Measurements from ENCODE around the gene IL3RA. TPM values are rescaled to one million over a fixed set of nuclear protein-coding genes. Genes with fewer than 3 reads are reported as not detected.

IL3RA gene
- total RNA-seq, result 59.9 TPM
- long read RNA-seq, transcript IL3RA-201 (12 exons, 1,706 nt), result major isoform, 93 of 171 reads
- long read RNA-seq, partial matches to known transcripts, result 5 of 171 reads
- long read RNA-seq, other reads (novel, unspliced or antisense), result 72 of 171 reads

GRCh38 chrX:1336331-1336943, at the start of gene IL3RA:
TSS of gene IL3RA (plus strand) at chrX:1336785. CDS start at chrX:1341766, 4,981 bp downstream.
- H3K4me1 ChIP-seq, result peaks cover 7% of the 10 kb centered on the region
- H3K4me3 ChIP-seq, result peak within 1 kb of the TSS; percentile 53
- no peak for TF ChIP-seq CTCF (IDR thresholded peaks at IDR 0.05)
- H3K27me3 ChIP-seq (ENCODE audit: low read depth), result no peaks in the 10 kb centered on the region
- no peaks in the 10 kb centered on the region for H3K36me3 ChIP-seq
- ATAC-seq (peak; percentile 61 to 83), DNase-seq (peak; percentile 66)
- intact Hi-C loops (cut with DNase I), result no loop called here
- H3K27ac ChIP-seq, result peak within 1 kb of the TSS; percentile 69
- H3K9me3 ChIP-seq, result no peaks in the 10 kb centered on the region

GRCh38 chrX:1289535-1289934, 47.0 kb upstream of the IL3RA start:
- Histone ChIP-seq H3K4me3 (no peak overlapping the region), H3K36me3 (peaks cover 4% of the 10 kb centered on the region), H3K27ac (no peak overlapping the region), H3K27me3 (ENCODE audit: low read depth) (no peaks in the 10 kb centered on the region), H3K4me1 (no peaks in the 10 kb centered on the region), H3K9me3 (no peaks in the 10 kb centered on the region)
- no peak for ATAC-seq
- no peak for DNase-seq
- intact Hi-C loops (cut with DNase I), result no loop called here
- no peak for TF ChIP-seq CTCF (IDR thresholded peaks at IDR 0.05)

- DNase-seq (no peak), ATAC-seq (no peak)
- Histone ChIP-seq H3K27me3 (ENCODE audit: low read depth) (no peaks in the 10 kb centered on the region), H3K4me1 (no peaks in the 10 kb centered on the region), H3K36me3 (peaks cover 4% of the 10 kb centered on the region), H3K27ac (no peak overlapping the region), H3K9me3 (no peaks in the 10 kb centered on the region), H3K4me3 (no peak overlapping the region)
- intact Hi-C loops (cut with DNase I), result no loop called here
- TF ChIP-seq CTCF (IDR thresholded peaks at IDR 0.05), result no peak
These were observed 45.4 kb upstream of the IL3RA start for GRCh38 chrX:1291110-1291740.

GRCh38 chrX:1292575-1293290, 43.9 kb upstream of the IL3RA start:
- H3K4me1 ChIP-seq, result no peaks in the 10 kb centered on the region
- H3K27me3 ChIP-seq (ENCODE audit: low read depth), result no peaks in the 10 kb centered on the region
- no peak for ATAC-seq
- DNase-seq, result no peak
- no peak overlapping the region for H3K4me3 ChIP-seq
- intact Hi-C loops (cut with DNase I), result no loop called here
- H3K9me3 ChIP-seq, result no peaks in the 10 kb centered on the region
- H3K27ac ChIP-seq, result no peak overlapping the region
- no peak for TF ChIP-seq CTCF (IDR thresholded peaks at IDR 0.05)
- peaks cover 4% of the 10 kb centered on the region for H3K36me3 ChIP-seq

GRCh38 chrX:1294301-1295067, 42.1 kb upstream of the IL3RA start:
- no peaks in the 10 kb centered on the region for H3K9me3 ChIP-seq
- no peaks in the 10 kb centered on the region for H3K4me1 ChIP-seq
- no peak for TF ChIP-seq CTCF (IDR thresholded peaks at IDR 0.05)
- DNase-seq (no peak), ATAC-seq (peak; percentile 23 to 63)
- no peaks in the 10 kb centered on the region for H3K27me3 ChIP-seq (ENCODE audit: low read depth)
- H3K36me3 ChIP-seq, result no peaks in the 10 kb centered on the region
- no peak overlapping the region for H3K4me3 ChIP-seq
- intact Hi-C loops (cut with DNase I), result no loop called here
- no peak overlapping the region for H3K27ac ChIP-seq

Data from lower lobe of right lung (tissue), 2 donors.